GM12801 (cell line): Measurements from ENCODE around the gene NDUFAF2.

Experiments
- TF ChIP-seq, protein P1 (sequence below): IDR thresholded peaks from one replicate; pipeline ENCODE4 v1.5.1; 2011; ENCODE audit warnings: control low read depth; ENCODE audit not compliant: insufficient read length; ENCODE audit errors: extremely low read depth

The NDUFAF2 gene

DNA sequence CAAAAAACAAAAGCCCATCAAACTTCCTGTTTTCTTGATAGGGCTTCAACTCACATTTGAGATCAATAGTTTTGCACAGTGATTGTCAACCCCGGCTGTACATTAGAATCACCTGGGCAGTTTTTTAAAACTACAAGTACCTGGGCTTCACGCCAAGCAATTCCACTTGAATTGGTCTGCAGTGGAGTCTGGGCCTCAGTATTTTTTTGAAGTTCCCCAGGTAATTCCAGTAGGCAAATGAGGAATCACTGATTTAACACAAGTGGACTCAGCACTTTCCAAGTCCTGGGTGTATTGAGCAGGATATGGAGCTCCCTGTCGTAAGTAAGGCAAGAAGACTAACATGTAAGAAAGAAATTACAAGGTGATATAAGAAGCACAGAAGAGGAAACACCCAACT is 232.1 kb downstream of the NDUFAF2 start:
- TF ChIP-seq, protein P1, sequence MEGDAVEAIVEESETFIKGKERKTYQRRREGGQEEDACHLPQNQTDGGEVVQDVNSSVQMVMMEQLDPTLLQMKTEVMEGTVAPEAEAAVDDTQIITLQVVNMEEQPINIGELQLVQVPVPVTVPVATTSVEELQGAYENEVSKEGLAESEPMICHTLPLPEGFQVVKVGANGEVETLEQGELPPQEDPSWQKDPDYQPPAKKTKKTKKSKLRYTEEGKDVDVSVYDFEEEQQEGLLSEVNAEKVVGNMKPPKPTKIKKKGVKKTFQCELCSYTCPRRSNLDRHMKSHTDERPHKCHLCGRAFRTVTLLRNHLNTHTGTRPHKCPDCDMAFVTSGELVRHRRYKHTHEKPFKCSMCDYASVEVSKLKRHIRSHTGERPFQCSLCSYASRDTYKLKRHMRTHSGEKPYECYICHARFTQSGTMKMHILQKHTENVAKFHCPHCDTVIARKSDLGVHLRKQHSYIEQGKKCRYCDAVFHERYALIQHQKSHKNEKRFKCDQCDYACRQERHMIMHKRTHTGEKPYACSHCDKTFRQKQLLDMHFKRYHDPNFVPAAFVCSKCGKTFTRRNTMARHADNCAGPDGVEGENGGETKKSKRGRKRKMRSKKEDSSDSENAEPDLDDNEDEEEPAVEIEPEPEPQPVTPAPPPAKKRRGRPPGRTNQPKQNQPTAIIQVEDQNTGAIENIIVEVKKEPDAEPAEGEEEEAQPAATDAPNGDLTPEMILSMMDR, result no peak

DNA sequence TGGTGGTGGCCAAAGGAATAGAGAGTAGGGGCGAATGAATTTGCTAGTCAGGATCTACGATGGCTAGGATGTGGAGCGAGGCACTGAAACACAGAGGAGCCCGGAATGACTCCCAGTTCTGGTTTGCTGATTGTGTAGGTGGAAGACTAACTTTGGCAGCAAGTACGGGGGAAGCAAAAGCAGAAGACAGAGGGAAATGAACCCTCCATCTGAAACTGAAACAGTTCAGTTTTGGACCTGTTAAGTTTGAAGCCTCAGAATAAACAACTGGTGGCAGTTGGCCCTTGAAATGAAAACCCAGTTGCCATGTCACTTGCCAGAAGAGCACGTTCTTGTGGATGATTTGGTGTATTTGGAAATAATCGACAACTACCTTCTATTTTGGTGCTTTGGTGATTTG is 232.7 kb downstream of the NDUFAF2 start:
- TF ChIP-seq, protein P1, result no peak

DNA sequence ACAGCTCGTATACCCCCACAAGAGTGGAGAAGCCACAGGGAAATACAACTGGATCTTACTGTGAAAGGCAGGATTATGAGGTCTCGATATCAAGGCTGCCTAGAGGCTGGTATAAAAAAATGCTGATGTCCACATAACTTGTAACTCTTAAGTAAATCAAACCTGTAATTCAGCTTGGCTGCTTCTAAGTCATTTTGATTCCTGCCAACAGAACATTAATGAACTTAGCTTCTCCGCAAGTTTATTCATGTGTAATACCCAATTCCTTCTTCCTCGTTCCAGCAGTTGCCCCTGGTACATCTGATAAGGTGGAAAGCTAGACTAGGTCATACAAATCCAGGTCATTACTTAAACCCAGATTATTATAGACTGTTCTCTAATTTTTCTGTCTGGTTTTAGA is 233.7 kb downstream of the NDUFAF2 start:
- TF ChIP-seq, protein P1, result no peak

DNA sequence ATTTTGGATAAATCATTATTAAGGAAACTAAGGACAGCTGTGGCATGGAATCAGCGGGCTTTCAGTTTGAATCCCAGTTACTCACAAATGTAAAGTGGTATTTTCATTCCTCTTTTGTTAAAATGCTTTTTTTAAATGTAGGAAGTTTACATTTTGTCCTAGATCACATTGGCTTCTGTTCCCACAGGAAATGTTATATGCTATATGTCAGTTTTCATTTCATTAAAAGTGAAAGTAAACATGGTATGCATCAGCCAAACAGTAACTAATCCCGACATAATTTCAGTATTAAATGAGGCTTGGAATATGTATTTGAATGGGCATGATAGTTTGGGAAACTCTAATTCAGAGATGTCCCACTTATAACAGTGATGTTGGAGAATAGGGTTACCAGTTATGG is 235.9 kb downstream of the NDUFAF2 start:
- TF ChIP-seq, protein P1, result no peak

DNA sequence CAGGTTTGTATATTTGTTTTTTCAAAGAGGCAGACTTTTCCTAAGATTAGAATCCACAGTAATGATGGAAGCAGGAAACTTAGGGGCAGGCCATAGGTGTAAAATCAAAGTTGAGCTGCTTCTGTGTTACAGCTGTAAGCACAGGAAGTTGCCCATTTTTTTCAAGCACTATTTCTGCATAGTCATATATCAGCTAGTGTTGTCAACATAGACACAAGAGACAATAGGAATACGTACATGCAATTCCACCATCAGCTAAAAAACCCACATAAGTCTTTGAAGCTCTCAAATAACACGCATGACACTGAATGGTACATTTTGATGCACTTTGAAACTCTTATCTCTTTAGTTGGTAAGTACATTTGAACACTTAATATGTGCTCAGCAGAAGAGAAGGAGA is 237.4 kb downstream of the NDUFAF2 start:
- TF ChIP-seq, protein P1, result no peak

DNA sequence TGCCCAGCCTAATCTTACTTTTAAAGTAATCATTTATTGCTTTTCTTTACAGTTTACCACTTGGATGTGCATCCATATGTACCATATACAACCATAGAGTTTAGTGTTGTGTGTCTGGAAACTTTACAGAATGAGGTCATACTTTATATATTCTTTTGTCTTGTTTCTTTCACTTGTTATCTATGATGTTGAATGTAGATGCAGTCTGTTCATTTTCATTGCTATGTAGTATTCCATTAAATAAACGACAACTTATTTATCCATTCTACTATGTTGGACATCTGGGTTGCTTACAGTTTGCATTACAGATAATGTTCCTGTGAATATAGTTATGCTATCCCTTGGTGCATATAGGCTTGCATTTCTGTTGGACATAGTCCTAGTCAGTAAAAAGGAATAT is 238.5 kb downstream of the NDUFAF2 start:
- TF ChIP-seq, protein P1, result no peak

DNA sequence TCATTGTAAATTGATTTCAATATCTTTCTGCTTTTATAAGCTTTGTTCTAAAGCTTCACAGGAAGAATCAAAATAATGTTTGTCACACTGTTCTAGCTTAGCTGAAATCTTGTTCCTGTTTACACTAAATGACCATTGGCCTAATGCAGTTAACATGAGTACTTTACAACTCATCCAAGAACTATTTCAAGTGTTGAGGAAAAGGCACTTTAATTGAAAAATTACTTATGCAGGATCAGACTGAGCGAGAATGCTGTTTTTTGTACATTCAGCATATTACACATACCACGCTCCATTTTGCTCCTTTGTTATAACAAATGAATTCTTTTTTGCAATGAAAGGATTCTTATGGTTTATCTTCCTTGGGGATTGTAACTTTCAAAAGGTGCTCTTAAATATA is 239.7 kb downstream of the NDUFAF2 start:
- TF ChIP-seq, protein P1, result no peak

DNA sequence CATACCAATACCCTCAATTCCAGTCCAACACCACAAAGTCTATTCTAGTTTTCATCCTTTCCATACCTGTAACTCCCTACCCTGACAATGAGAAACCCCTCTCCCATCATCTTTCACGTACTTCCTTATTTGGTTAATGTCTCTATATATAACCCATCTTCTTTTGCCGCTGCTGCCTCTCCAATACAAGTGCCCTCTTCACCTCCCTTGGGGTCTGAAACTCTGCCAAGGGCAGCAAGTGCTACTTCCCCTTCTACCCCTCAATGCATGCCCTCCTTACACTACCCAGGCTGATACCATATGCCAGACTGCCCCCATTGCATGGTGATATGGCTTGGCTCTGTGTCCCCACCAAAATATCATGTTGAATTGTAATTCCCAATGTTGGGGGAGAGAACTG is 241.6 kb downstream of the NDUFAF2 start:
- TF ChIP-seq, protein P1, result no peak
